ENCODE results near the gene VCPKMT. TPM values are rescaled to one million over a fixed set of nuclear protein-coding genes. Genes with fewer than 3 reads are reported as not detected.

Gene VCPKMT
- total RNA-seq, 2 experiments from 2014 or later, result 12.6 to 13.3 TPM

DNA sequence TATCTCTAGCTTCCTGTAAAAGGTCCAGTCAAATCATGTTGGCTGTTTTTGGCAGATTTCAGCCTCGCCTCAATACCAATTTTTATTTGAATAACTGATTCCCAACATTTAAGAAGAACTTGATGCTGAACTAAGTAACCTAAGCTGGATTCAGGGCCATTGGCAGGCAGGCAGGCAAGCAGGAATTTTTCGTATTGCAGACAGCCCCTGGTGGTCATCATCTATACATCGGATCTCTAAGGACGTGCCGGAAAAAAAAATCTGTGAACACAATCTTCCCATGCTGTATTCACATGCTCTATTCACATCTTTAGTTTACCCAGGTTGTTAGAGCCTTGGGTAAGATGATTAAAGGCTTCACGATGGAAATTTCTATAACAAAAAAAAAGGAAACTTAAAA, 7.0 kb downstream of the VCPKMT start:
- H2AFZ ChIP-seq (ENCODE audit: low read length), result no peak overlapping the region
- H3K4me2 ChIP-seq (ENCODE audit: low read length), result no peak overlapping the region
- no peak overlapping the region for H3K4me3 ChIP-seq (ENCODE audit: low read depth, low read length, poor library complexity, severe bottlenecking)
- no TSS peak for BruUV-seq (replicated peaks)
- H4K20me1 ChIP-seq (ENCODE audit: insufficient read depth, low read length), result peaks cover 3% of the 10 kb centered on the region; the same call in 1 of the 2 replicates
- CTCF ChIA-PET (ENCODE audit: unreplicated experiment), result no interaction called here
- H3K36me3 ChIP-seq (ENCODE audit: insufficient read depth, low read length), result peaks cover 77% of the 10 kb centered on the region
- peaks cover 18% of the 10 kb centered on the region; the same call in 1 of the 2 replicates for H3K79me2 ChIP-seq (ENCODE audit: insufficient read depth, low read depth, low read length)
- TF ChIP-seq, protein P1, sequence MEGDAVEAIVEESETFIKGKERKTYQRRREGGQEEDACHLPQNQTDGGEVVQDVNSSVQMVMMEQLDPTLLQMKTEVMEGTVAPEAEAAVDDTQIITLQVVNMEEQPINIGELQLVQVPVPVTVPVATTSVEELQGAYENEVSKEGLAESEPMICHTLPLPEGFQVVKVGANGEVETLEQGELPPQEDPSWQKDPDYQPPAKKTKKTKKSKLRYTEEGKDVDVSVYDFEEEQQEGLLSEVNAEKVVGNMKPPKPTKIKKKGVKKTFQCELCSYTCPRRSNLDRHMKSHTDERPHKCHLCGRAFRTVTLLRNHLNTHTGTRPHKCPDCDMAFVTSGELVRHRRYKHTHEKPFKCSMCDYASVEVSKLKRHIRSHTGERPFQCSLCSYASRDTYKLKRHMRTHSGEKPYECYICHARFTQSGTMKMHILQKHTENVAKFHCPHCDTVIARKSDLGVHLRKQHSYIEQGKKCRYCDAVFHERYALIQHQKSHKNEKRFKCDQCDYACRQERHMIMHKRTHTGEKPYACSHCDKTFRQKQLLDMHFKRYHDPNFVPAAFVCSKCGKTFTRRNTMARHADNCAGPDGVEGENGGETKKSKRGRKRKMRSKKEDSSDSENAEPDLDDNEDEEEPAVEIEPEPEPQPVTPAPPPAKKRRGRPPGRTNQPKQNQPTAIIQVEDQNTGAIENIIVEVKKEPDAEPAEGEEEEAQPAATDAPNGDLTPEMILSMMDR (conservative IDR thresholded peaks at IDR 0.05; ENCODE audit: low read length), result 0 out of 2 replicates have a peak, but pooled peaks have one; percentile 35
- TF ChIP-seq EZH2phosphoT487 (IDR thresholded peaks at IDR 0.05; ENCODE audit: borderline replicate concordance, low read depth, low read length), result no peak
- POLR2A ChIA-PET, result no interaction called here
- intact Hi-C loops (cut with micrococcal nuclease; ENCODE audit: unreplicated experiment), result loop anchor here (5.0 kb wide), 1 partner anchor 107 kb away; no protein-coding TSS in a partner anchor
- DNase-seq (ENCODE audit: low spot score), result no peak
- H3K27ac ChIP-seq (ENCODE audit: low read depth, low read length, poor library complexity, severe bottlenecking), result no peak overlapping the region
- H3K9me3 ChIP-seq (ENCODE audit: low read length), result no peaks in the 10 kb centered on the region
- H3K4me1 ChIP-seq (ENCODE audit: insufficient read depth, low read length, poor library complexity, severe bottlenecking), result peaks cover 21% of the 10 kb centered on the region
- no peaks in the 10 kb centered on the region for H3K9me2 ChIP-seq (ENCODE audit: insufficient read depth, low read length)

DNA sequence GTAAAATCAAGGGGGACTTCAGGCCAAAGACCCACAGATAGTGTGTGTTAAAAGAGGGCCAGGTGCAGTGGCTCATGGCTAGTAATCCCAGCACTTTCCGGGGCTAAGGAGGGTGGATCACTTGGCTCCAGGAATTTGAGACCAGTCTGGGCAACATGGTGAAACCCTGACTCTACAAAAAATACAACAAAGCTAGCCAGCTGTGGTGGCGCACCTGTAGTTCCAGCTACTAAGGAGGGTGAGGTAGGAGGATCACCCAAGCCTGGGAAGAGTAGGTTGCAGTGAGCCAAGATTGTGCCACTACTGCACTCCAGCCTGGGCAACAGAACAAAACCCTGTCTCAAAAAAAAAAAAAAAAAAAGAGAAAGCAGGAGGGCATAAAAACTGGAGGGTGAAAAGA, 8.5 kb downstream of the VCPKMT start:
- peaks cover 8% of the 10 kb centered on the region; the same call in 1 of the 2 replicates for H3K79me2 ChIP-seq (ENCODE audit: insufficient read depth, low read depth, low read length)
- BruUV-seq (replicated peaks), result no TSS peak
- no peak for DNase-seq (ENCODE audit: low spot score)
- no peak overlapping the region for H3K4me2 ChIP-seq (ENCODE audit: low read length)
- H2AFZ ChIP-seq (ENCODE audit: low read length), result no peak overlapping the region
- ChIA-PET CTCF (ENCODE audit: unreplicated experiment) (no interaction called here), POLR2A (interaction anchor here (0.7 to 1.1 kb wide), 4 partner anchors 216 to 1952 kb away, joined by 3 to 4 read pairs (median 3); no protein-coding TSS in a partner anchor)
- TF ChIP-seq EZH2phosphoT487 (IDR thresholded peaks at IDR 0.05; ENCODE audit: borderline replicate concordance, low read depth, low read length), result no peak
- TF ChIP-seq, protein P1 (conservative IDR thresholded peaks at IDR 0.05; ENCODE audit: low read length), result no peak
- H3K4me3 ChIP-seq (ENCODE audit: low read depth, low read length, poor library complexity, severe bottlenecking), result no peak overlapping the region
- peaks cover 6% of the 10 kb centered on the region for H3K4me1 ChIP-seq (ENCODE audit: insufficient read depth, low read length, poor library complexity, severe bottlenecking)
- H3K36me3 ChIP-seq (ENCODE audit: insufficient read depth, low read length), result peaks cover 68% of the 10 kb centered on the region
- H3K9me3 ChIP-seq (ENCODE audit: low read length), result no peaks in the 10 kb centered on the region
- no peaks in the 10 kb centered on the region for H4K20me1 ChIP-seq (ENCODE audit: insufficient read depth, low read length)
- no peaks in the 10 kb centered on the region for H3K9me2 ChIP-seq (ENCODE audit: insufficient read depth, low read length)
- intact Hi-C loops (cut with micrococcal nuclease; ENCODE audit: unreplicated experiment), result loop anchor here (5.0 kb wide), 1 partner anchor 106 kb away; no protein-coding TSS in a partner anchor
- no peak overlapping the region for H3K27ac ChIP-seq (ENCODE audit: low read depth, low read length, poor library complexity, severe bottlenecking)

DNA sequence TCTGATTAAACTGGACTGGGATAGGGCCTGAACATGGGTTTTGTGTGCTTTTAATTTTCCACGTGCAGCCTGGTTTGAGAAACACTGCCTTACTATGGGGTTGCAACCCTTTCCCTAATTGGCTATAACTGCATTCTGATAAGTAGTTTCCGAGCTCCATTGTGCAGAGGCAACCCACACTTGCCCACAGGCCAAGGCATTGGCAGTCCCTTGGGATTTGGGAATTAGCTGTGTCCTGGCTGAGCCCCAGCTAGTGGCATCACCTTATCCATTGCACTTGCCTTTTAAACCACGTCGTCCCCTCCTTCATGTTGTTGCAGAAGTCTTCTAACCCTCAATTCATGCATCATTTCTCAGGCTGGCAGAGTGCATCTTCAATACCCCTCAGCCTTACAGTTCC, 10.2 kb downstream of the VCPKMT start:
- DNase-seq (ENCODE audit: low spot score), result no peak
- intact Hi-C loops (cut with micrococcal nuclease; ENCODE audit: unreplicated experiment), result loop anchor here (5.0 kb wide), 1 partner anchor 104 kb away; no protein-coding TSS in a partner anchor
- no TSS peak for BruUV-seq (replicated peaks)

More for the DNA sequence above, 10.2 kb downstream of the VCPKMT start:
- TF ChIP-seq, protein P1 (conservative IDR thresholded peaks at IDR 0.05; ENCODE audit: low read length), result no peak
- no peak for TF ChIP-seq EZH2phosphoT487 (IDR thresholded peaks at IDR 0.05; ENCODE audit: borderline replicate concordance, low read depth, low read length)
- Histone ChIP-seq H3K4me1 (ENCODE audit: insufficient read depth, low read length, poor library complexity, severe bottlenecking) (peaks cover 6% of the 10 kb centered on the region), H3K36me3 (ENCODE audit: insufficient read depth, low read length) (peaks cover 52% of the 10 kb centered on the region), H4K20me1 (ENCODE audit: insufficient read depth, low read length) (no peaks in the 10 kb centered on the region), H3K79me2 (ENCODE audit: insufficient read depth, low read depth, low read length) (no peaks in the 10 kb centered on the region), H3K9me2 (ENCODE audit: insufficient read depth, low read length) (no peaks in the 10 kb centered on the region), H3K9me3 (ENCODE audit: low read length) (no peaks in the 10 kb centered on the region), H2AFZ (ENCODE audit: low read length) (no peak overlapping the region), H3K4me2 (ENCODE audit: low read length) (no peak overlapping the region), H3K4me3 (ENCODE audit: low read depth, low read length, poor library complexity, severe bottlenecking) (no peak overlapping the region), H3K27ac (ENCODE audit: low read depth, low read length, poor library complexity, severe bottlenecking) (no peak overlapping the region)
- ChIA-PET CTCF (ENCODE audit: unreplicated experiment) (no interaction called here), POLR2A (no interaction called here)

Data from OCI-LY7 (cell line).